ENCODE measurements around the gene OTOP2. TPM values are rescaled to one million over a fixed set of nuclear protein-coding genes. Genes with fewer than 3 reads are reported as not detected.

Gene OTOP2
- total and polyA plus RNA-seq, 2 donors from 2014 or later: not detected

Other genes with a start within 250 kb of the OTOP2 start
- gene CD300LF, start 211.3 kb upstream of the OTOP2 start, total RNA-seq: 3.1 TPM
- gene CD300LF, start 211.3 kb upstream of the OTOP2 start, polyA plus RNA-seq (ENCODE audit: insufficient read depth, low read depth, low replicate concordance): 0.49 TPM
- gene RAB37, start 187.0 kb upstream of the OTOP2 start, total RNA-seq: 5.6 TPM
- gene RAB37, start 187.0 kb upstream of the OTOP2 start, polyA plus RNA-seq (ENCODE audit: insufficient read depth, low read depth, low replicate concordance): 1.7 TPM
- 71.3 TPM for gene NHERF1, start 175.6 kb upstream of the OTOP2 start, total RNA-seq
- gene NHERF1, start 175.6 kb upstream of the OTOP2 start, polyA plus RNA-seq (ENCODE audit: insufficient read depth, low read depth, low replicate concordance): 448 TPM
- gene NAT9, start 147.9 kb upstream of the OTOP2 start, total RNA-seq: 41.5 TPM
- gene NAT9, start 147.9 kb upstream of the OTOP2 start, polyA plus RNA-seq (ENCODE audit: insufficient read depth, low read depth, low replicate concordance): 33.5 TPM
- 0.31 TPM for gene GRIN2C, start 64.4 kb upstream of the OTOP2 start, total RNA-seq
- gene GRIN2C, start 64.4 kb upstream of the OTOP2 start, polyA plus RNA-seq (ENCODE audit: insufficient read depth, low read depth, low replicate concordance): 0.15 TPM
- 9.0 TPM for gene FDXR, start 51.3 kb upstream of the OTOP2 start, total RNA-seq
- 15.2 TPM for gene FDXR, start 51.3 kb upstream of the OTOP2 start, polyA plus RNA-seq (ENCODE audit: insufficient read depth, low read depth, low replicate concordance)
- not detected for gene FADS6, start 30.6 kb upstream of the OTOP2 start, total RNA-seq
- not detected for gene FADS6, start 30.6 kb upstream of the OTOP2 start, polyA plus RNA-seq (ENCODE audit: insufficient read depth, low read depth, low replicate concordance)
- 0.22 TPM for gene USH1G, start 1.0 kb upstream of the OTOP2 start, total RNA-seq
- gene USH1G, start 1.0 kb upstream of the OTOP2 start, polyA plus RNA-seq (ENCODE audit: insufficient read depth, low read depth, low replicate concordance): 0.17 TPM
- gene OTOP3, start 11.6 kb downstream of the OTOP2 start, total RNA-seq: not detected
- not detected for gene OTOP3, start 11.6 kb downstream of the OTOP2 start, polyA plus RNA-seq (ENCODE audit: insufficient read depth, low read depth, low replicate concordance)
- 32.6 TPM for gene HID1, start 48.5 kb downstream of the OTOP2 start, total RNA-seq
- gene HID1, start 48.5 kb downstream of the OTOP2 start, polyA plus RNA-seq (ENCODE audit: insufficient read depth, low read depth, low replicate concordance): 13.6 TPM
- gene CDR2L, start 63.4 kb downstream of the OTOP2 start, total RNA-seq: 29.3 TPM
- gene CDR2L, start 63.4 kb downstream of the OTOP2 start, polyA plus RNA-seq (ENCODE audit: insufficient read depth, low read depth, low replicate concordance): 12.5 TPM
- gene MRPL58, start 88.4 kb downstream of the OTOP2 start, total RNA-seq: 23.1 TPM
- gene MRPL58, start 88.4 kb downstream of the OTOP2 start, polyA plus RNA-seq (ENCODE audit: insufficient read depth, low read depth, low replicate concordance): 84.5 TPM
- gene ATP5PD, start 122.7 kb downstream of the OTOP2 start, total RNA-seq: 261 TPM
- gene ATP5PD, start 122.7 kb downstream of the OTOP2 start, polyA plus RNA-seq (ENCODE audit: insufficient read depth, low read depth, low replicate concordance): 916 TPM
- 30.2 TPM for gene KCTD2, start 123.0 kb downstream of the OTOP2 start, total RNA-seq
- gene KCTD2, start 123.0 kb downstream of the OTOP2 start, polyA plus RNA-seq (ENCODE audit: insufficient read depth, low read depth, low replicate concordance): 26.0 TPM
- 184 TPM for gene SLC16A5, start 163.7 kb downstream of the OTOP2 start, total RNA-seq
- gene SLC16A5, start 163.7 kb downstream of the OTOP2 start, polyA plus RNA-seq (ENCODE audit: insufficient read depth, low read depth, low replicate concordance): 28.4 TPM
- 31.8 TPM for gene ARMC7, start 185.7 kb downstream of the OTOP2 start, total RNA-seq
- gene ARMC7, start 185.7 kb downstream of the OTOP2 start, polyA plus RNA-seq (ENCODE audit: insufficient read depth, low read depth, low replicate concordance): 35.1 TPM
- 59.4 TPM for gene NT5C, start 207.5 kb downstream of the OTOP2 start, total RNA-seq
- gene NT5C, start 207.5 kb downstream of the OTOP2 start, polyA plus RNA-seq (ENCODE audit: insufficient read depth, low read depth, low replicate concordance): 74.9 TPM
- 76.4 TPM for gene JPT1, start 230.2 kb downstream of the OTOP2 start, total RNA-seq
- gene JPT1, start 230.2 kb downstream of the OTOP2 start, polyA plus RNA-seq (ENCODE audit: insufficient read depth, low read depth, low replicate concordance): 122 TPM

Data from kidney (tissue), 2 donors.